GM12864 (cell line): ENCODE measurements around the gene NLRP9.

Experiments
- DNase-seq: peaks from one replicate; pipeline ENCODE4 v3.0.0-alpha.2; 2011; ENCODE audit warnings: low read depth
- H3K4me3 ChIP-seq: 2 replicates; pipeline ENCODE4 v1.5.1; 2011; ENCODE audit warnings: mild to moderate bottlenecking, low read depth, low read length, control low read depth
- CTCF ChIP-seq: IDR thresholded peaks from 2 replicates; pipeline ENCODE4 v1.5.1; 2011; ENCODE audit warnings: low read depth, mild to moderate bottlenecking, moderate library complexity, low read length, control low read depth, inconsistent platforms; ENCODE audit errors: missing control alignments

The NLRP9 gene

GRCh38 chr19:55674841-55675660 is 63.2 kb downstream of the NLRP9 start, which contains the start of gene EPN1:
Gene EPN1, plus strand, starts transcription at chr19:55675226. Its CDS starts 3,402 bp downstream, at chr19:55678628.
- DNase-seq, result peak; percentile 89
- H3K4me3 ChIP-seq, result peak within 1 kb of the TSS; percentile 75
- no peak for TF ChIP-seq CTCF

DNA sequence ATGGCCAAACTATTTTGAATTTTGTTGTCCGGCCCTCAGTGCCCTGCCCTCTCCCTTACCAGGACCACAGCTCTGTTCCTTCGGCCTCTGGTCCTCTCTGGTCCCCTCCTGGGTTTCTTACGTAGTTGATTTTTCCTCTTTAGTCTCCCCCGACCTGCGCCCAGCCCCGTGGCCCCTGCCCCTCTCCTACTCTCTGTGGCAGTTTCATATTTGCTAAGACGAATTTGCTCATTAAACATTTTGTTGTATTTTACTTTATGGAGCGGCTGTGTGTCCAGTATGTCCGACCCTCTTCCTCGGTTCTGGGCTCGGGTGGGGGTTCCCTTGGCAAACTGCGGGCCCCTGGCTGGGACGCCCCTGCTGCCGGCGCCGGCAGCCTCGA is 63.8 kb downstream of the NLRP9 start:
- DNase-seq, result no peak
- peak overlapping the region; percentile 75 for H3K4me3 ChIP-seq
- TF ChIP-seq CTCF, result no peak

- TF ChIP-seq CTCF, result no peak
- H3K4me3 ChIP-seq, result no peak overlapping the region
- no peak for DNase-seq
Measured at GRCh38 chr19:55673889-55674288, 64.3 kb downstream of the NLRP9 start.

DNA sequence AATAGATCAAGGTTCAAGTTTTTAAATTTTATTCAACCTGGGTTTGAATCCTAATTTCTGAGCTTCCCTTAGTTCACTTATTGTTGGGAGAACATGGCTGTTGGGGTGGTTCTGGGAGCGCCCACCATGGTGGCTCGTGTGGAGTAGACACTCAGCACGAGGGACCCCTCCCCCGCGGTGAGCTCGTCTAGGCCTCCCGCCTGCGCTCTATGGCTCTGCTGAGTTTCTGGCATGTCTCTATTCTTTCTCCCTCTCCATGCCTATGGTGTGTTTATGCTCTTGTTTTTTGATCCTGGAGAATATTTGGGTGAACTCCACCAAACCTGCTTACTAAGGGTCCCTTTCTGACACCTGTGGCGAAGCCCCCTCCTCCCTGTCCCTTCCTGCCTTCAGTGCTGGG is 64.7 kb downstream of the NLRP9 start:
- no peak overlapping the region for H3K4me3 ChIP-seq
- no peak for TF ChIP-seq CTCF
- no peak for DNase-seq

GRCh38 chr19:55672418-55672817 is 65.8 kb downstream of the NLRP9 start:
- TF ChIP-seq CTCF, result no peak
- no peak overlapping the region for H3K4me3 ChIP-seq
- DNase-seq, result no peak

GRCh38 chr19:55671054-55671378 is 67.2 kb downstream of the NLRP9 start:
- no peak for TF ChIP-seq CTCF
- no peak for DNase-seq
- no peak overlapping the region for H3K4me3 ChIP-seq
